ENCODE results near the gene SYT1.

Gene SYT1

DNA sequence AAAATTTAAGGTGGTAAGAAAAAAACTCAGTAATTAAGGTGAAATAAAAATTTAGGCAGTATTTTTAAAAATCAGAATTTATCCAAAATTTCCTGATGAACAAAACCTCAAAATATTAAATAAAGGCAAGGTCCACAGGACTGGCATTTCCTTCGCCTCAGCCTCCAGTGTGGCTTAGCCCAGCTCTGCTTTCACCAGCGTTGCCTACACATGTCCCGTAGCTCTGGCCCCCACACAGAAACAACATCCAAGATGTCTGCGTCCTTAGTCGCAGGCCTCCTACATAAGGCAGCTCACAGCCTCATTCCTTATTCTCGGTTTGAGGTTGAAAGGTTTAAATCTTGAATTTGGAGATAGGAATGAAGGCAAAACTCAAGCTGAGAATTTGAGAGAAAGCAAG, 274.3 kb downstream of the SYT1 start:
- DNase-seq (ENCODE audit: low read depth, low spot score): no peak

GRCh38 chr12:79140711-79141110, 276.1 kb downstream of the SYT1 start:
- peak; percentile 7 for DNase-seq (ENCODE audit: low read depth, low spot score)

DNA sequence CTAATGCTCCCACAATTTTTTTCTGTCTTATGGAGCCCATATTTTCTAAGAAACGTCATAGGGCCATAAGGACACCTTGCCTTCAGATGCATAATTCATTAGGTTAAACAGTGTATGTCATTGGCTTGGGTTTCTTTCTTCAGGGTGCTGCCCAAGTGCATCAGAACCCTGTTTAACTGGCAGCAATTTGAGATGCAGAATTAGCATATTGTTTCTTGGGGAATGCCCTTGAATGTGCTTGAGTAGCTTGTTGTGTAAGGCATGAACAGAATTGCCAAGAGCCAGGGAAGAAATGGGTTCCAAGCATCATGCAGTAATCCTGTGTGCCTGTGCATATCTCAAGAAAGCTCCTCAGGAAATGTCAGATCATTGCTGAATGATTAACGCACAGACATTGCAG, 277.2 kb downstream of the SYT1 start:
- no peak for DNase-seq (ENCODE audit: low read depth, low spot score)

- no peak for DNase-seq (ENCODE audit: low read depth, low spot score)
These were observed 279.2 kb downstream of the SYT1 start for GRCh38 chr12:79143803-79144202.

GRCh38 chr12:79151956-79152355, 287.4 kb downstream of the SYT1 start:
- DNase-seq (ENCODE audit: low read depth, low spot score): no peak

DNA sequence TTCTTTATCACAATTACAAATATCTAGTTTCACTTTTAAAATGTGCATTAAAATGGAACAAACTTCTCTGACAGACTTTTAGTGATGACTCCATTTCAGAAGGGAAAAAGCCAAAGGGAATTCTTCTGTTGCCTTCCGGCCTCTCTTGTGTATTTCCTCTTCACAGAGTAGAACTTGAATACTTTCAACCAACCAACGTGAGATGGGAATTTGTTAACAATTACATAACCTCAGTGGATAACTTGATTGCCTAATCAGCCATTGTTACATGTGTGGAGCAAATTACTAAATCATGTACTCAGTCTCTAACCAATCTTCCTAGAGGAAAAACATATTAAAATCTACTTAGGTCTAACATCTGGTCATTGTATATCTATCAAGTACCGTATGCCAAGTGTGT, 291.1 kb downstream of the SYT1 start:
- no peak for DNase-seq (ENCODE audit: low read depth, low spot score)

DNA sequence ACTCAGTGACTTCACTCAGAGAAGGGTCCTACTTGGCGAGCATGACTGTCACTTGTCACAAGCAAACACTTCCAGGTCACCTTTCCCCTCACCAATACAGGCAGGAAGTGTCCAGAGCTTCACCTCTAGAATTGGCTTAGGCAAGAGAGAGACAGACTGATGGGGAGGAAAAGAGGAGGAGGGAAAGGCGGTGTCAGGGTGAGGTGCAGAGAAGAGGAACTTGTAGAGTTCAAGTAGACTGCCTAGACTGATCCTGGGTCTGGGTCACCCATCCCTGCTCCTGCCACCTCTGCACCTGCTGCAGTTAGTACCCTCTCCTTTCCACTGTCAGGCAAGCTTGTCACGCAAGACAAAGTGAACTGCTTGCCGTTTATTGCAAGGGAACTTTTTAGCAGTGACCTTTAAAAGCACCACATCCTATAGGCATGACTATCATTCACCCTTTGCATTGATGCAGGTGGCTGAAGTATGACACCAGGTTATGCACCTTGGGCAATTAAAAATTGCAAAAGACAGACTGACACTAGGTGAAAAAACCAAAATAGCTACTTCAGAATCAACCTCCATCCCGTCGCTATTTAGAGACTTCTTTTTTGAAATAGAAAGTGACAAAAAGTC, 292.4 kb downstream of the SYT1 start:
- no peak for DNase-seq (ENCODE audit: low read depth, low spot score)

GRCh38 chr12:79161249-79161934, 296.8 kb downstream of the SYT1 start:
- no peak for DNase-seq (ENCODE audit: low read depth, low spot score)

DNA sequence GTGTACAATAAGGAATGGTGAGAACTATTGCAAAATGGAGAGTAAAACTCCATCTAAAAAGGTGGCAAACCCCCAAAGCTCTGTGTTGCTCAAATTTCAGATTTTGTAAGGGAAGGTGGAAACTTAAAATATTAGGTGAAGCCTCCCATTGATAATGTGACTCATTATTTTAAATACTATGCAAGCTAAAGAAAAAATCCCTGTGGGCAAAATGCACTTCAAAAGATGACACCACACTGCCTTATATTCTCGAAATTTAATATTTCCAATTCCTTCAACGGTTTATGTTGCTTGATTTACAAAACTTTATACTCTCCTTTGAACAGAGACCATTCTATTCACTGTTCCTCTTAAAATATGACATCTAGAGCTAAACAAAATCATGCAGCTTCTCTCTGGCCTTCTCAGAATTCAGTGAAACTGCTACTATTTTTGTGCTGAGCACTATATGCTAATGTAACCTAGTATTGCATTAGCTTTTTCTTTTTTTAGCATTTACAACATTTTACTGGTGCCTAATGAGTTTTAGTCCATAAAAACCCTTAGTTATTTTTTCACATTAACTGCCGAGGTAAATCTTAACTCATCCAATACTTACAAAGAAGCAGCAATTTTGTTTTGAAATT, 297.7 kb downstream of the SYT1 start:
- DNase-seq (ENCODE audit: low read depth, low spot score): no peak

DNA sequence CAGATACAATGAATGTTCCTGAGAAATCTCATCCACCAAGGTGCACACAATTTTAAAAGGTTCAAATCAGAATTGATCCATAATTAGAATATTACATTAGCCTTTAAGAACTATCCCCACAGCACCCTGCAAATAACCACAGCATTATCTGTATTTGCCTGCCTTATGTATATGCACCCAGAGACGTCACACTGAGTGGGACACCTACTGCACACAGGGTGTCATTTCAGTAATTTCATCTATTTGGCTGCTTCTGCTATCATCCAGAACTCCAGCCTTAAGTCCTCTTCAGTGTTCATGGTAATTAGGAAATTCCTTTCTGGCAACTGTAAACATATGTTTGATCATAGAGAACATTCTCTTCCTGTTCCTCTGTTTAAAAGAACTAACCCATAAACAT, 298.4 kb downstream of the SYT1 start:
- DNase-seq (ENCODE audit: low read depth, low spot score): no peak

- no peak for DNase-seq (ENCODE audit: low read depth, low spot score)
These were observed 300.3 kb downstream of the SYT1 start for GRCh38 chr12:79164890-79165289.

DNA sequence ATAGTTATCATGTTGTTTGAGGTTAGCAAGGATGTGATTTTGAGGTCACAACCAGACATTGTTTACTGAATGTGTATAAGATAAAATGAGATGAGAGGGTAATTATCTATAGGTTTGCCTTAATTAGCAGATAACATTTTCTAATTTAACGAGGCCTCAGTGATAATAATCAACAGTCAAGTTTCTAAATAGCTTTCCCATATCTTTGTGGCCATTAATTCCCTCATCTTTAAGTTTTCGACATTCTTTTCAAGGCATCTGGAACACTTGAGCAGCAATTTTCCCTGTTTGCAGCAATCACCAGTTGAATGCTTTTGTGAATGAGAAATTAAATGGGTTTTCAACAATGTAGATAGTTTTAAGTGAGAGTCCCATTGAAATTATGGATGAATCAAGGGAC, 304.1 kb downstream of the SYT1 start:
- DNase-seq (ENCODE audit: low read depth, low spot score): no peak

DNA sequence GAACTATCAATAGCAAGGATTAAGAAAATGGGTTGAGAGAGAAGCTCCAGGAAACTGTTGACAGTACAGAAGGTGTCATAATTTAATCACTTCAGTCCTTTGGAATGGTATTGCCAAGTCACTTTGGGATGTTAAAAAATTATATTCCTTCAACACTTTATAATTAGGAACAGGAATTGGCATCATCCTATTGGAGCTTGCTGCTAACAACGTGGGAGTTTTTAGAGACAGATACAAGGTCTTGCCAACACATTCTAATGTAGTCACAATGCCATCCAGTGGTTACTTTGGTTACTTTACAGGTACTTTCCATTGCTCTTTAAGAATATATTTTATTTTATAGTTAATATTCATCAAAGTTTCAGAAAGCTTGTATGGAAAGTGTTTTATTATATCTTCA, 310.1 kb downstream of the SYT1 start:
- DNase-seq (ENCODE audit: low read depth, low spot score): peak; percentile 72

DNA sequence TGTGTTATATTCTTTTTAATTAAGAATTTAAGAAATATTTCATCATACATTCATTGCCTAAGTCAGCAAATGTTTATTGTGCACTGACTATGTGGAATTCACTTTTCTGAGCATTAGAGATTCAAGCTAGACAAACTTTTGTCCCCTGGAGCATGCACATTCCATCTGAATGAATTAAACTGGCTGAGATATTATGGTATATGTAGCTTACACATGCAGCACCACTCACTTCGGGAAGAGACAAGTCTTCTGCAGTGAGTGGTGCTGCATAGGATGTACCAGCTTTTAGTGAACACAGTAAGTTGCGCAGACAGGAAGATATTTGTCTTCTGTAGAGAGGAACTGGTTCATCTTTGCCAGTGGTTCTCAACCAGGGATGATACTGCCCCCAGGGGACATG, 318.4 kb downstream of the SYT1 start:
- DNase-seq (ENCODE audit: low read depth, low spot score): no peak

DNA sequence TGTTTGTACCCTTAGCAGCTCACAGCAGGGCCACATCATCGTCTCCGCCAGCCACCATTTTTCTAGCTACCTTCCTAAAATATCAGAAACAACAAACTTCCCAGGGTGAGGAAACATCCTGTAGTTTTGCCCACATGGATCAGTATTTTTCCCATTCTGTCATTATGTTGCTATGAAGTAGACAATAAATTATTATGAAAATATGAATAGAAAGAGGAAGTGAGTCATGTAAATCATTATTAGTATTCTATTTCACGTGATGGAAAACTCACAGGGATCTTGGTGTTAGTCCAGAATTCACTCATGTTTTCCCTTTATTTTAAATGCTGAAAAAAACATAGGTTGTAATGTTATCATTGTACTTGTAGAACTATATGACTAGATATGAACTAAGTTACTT, 319.4 kb downstream of the SYT1 start:
- DNase-seq (ENCODE audit: low read depth, low spot score): no peak

- no peak for DNase-seq (ENCODE audit: low read depth, low spot score)
These were observed 321.9 kb downstream of the SYT1 start for GRCh38 chr12:79186506-79186905.

DNA sequence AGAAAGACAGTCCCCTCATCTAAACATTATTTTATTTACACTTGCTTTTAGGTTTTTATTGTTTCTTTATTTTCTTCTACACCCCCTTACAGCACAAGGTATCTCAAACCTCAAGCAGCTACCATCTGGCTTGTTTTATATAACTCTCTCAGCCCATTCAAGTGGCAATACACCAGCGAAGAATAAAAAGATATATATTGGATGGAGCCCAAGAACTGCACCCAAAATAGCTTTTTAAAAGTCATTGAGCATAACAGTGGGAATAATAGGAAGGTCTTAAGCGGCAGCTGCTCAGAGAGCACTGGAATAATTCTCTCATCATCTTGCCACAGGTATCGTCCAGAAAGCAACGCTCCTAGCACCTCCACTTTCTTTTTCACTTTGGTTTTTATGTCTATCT, 322.5 kb downstream of the SYT1 start:
- no peak for DNase-seq (ENCODE audit: low read depth, low spot score)

DNA sequence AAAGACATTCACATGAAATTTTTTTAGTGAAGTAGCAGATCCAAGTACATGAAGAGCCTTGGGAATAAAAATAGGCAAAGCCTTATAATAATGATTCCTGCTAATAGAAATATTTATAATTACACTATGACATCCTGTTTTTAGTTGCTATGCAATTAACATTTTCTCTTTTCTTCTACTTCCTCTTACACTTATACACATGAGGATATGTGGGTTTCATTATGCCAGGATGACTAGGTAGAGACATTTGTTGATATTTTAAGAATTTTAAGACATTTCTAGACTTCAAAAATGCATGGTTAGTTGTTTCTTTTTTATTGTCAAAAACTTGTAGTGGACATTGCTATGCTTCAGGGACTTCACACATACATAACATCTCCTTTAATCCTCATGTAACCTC, 326.8 kb downstream of the SYT1 start:
- no peak for DNase-seq (ENCODE audit: low read depth, low spot score)

DNA sequence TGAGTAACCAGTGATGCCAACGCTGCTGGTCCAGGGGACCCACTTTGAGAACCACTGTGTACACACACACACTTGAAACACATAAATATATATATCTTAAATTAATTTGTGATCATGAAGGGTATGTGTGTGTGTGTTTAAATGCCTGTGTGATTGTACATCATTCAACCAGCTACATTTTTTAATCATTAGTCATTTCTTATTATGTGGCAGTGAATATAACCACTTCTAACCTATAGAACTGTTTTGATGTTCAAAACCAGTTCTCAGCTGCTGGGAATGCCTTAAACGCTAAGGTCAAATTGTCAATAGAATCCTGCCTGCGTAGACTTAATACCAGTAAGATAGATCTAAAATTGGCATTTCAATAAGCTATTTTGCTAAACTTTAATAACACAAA, 330.0 kb downstream of the SYT1 start:
- DNase-seq (ENCODE audit: low read depth, low spot score): peak; percentile 2

GRCh38 chr12:79199166-79199565, 334.6 kb downstream of the SYT1 start:
- no peak for DNase-seq (ENCODE audit: low read depth, low spot score)

GRCh38 chr12:79200176-79200575, 335.6 kb downstream of the SYT1 start:
- no peak for DNase-seq (ENCODE audit: low read depth, low spot score)

GRCh38 chr12:79203058-79203647, 338.6 kb downstream of the SYT1 start:
- DNase-seq (ENCODE audit: low read depth, low spot score): no peak

DNA sequence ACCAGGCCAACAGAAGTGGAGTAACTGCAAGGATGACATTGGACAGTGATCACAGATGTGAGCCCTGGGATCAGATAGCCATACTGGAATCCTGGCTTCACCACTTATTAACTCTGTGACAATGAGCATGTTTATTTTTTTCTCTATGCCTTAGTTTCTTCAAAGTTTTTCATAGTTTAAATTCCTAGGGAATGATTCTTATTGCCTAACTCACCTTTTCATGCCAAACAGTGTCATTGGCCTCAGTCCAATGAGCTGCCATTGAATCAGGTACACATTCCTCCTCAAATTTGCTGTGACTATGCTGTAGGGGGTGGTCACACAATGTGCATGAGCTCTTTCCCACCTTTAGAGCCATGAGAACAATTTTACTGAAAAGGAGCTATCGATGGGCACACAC, 342.3 kb downstream of the SYT1 start:
- peak; percentile 10 for DNase-seq (ENCODE audit: low read depth, low spot score)

Data from astrocyte of the hippocampus (primary cell).